ENCODE results near the gene MTRF1.

Gene MTRF1

GRCh38 chr13:41276824-41277223, 13.4 kb upstream of the MTRF1 start:
- DNase-seq, result no peak

DNA sequence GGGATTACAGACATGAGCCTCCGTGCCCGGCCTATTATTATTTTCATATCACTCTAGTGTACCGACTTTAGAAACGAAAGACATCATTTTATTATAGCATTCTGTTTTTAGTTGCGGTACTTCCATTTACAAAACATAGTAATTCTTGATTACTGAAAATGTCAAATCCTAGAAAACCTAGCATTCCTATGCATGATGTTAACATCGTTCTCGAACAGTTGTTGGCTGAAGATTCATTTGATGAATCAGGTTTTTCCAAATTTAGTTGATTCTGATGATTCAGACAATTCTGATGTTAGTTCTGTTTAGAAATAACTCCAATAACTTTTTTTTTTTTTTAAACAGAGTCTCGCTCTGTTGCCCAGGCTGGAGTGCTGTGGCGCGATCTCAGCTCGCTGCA, 11.5 kb upstream of the MTRF1 start:
- DNase-seq, result no peak

DNA sequence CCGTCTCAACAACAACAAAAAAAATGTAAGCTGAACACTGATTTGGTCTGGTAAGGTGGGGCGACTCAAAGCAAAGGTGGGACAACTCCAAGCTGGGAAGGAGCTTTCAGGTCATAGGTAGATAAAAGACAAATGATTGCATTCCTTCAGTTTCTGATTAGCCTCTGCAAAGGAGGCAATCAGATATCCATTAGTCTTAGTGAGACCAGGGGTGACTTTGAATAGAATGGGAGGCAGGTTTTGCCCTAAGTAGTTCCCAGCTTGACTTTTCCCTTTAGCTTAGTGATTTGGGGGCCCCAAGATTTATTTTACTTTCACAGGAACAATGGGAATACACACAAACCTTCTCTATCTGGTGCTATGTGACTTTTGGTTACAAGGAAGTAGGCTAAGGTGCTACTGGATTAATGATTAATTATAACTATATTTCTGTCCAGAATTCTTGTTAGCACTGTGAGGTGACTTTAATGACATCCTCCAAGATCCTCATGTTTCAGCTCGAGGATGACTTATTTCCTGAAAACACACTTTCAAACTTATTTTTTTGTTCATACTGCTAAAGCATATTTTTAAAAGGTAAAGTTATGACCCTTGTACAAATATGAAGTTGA, 10.6 kb upstream of the MTRF1 start:
- no peak for DNase-seq

GRCh38 chr13:41271456-41272285, 8.3 kb upstream of the MTRF1 start:
- DNase-seq, result no peak

DNA sequence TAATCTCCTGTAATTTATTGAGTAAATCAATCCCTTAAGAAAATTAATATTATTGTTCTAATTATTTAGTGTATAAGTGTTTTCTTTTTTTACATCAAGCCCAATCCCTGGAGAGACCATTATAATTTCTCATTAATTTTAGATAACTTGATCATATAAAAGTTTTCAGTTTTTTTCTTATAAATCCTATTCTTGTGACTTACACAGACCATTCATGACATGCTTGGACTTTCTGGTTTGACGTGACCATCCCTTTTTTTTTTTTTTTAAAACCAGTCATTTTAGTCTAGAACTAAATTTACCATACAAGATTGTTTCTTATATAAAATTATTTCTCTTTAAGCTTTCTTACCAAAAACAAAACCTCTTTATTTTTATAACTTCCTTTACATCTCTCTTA, 5.4 kb upstream of the MTRF1 start:
- no peak for DNase-seq

DNA sequence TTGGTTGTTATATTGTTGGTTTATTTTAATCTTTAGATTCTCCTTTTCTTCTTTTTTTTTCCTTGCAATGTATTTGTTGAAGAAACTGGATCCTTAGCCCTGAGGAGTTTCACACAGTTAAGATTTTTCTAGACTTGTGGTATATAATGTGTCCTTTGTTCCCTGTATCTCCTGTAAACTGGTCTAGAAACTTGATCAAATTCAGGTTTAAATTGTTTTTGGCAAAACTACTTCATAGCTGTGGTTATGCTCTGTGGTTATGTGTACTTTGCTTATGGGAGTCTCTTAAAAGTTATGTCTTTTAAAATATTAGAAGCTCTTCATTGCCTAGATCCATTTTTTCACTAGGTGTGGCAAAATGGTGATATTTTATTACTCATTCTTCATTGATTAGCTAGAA, 3.7 kb upstream of the MTRF1 start:
- DNase-seq, result no peak

DNA sequence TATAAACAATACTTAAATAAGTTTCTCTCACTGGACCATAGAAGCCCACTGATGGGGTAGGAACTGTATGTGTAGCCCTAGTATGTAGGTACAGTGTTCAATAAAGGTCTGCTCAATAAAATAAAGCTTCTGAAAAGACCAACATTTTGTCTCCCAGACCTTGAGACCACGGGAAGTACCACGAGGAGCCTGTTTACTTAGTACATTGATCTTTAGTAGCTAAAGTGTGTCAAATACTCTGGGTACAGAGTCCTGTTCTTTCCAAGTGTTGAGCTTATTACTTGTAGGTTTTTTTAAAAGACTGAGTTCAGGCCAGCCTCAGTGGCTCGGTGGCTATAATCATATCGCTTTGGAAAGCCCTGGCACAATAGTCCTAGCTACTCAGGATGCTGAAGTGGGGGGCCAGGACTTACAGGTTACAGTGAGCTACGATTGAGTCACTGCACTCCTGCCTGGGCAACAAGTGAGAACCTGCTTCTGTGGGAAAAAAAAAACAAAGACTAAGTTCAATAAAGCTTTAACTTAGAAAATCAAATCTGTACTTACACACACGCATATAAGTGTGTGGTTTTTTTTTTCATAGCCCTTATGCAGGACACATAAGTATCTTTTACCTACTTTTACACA, 3.4 kb downstream of the MTRF1 start:
- no peak for DNase-seq

DNA sequence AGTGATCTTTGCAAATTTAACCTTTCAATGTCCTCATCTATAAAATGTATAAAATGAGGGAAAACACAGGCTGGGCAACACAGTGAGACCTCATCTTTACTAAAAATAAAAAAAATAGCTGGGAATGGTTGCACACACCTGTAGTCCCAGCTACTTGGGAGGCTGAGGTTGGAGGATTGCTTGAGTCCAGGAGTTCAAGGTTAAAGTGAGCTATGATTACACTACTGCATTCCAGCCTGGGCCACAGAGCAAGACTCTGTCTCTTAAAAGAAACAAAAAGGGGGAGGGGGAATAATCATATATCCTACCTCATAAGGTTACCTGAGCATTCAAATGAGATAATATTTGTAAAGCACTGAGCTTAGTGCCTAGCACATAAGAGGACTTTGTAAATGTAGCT, 5.8 kb downstream of the MTRF1 start:
- DNase-seq, result no peak

DNA sequence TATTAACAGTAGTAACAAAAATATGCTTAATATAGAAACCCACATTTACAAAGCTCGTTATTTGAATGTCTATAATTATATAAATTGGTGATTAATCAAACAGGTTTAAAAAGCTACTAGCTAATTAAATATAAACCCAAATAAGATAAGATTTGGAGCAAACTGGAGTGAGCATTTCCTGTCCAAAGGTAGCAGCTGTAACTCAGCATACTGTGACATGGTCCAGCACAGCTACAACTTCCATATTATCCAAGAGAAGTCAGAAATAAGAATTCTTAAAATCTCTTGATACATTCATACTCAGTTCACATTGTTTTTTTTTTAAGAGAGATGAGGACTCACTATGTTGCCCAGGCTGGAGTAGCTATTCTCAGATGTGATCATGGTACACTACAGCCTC, 8.5 kb downstream of the MTRF1 start:
- DNase-seq, result no peak

GRCh38 chr13:41250993-41251392, 12.4 kb downstream of the MTRF1 start:
- no peak for DNase-seq

- DNase-seq, result no peak
Observed at GRCh38 chr13:41246969-41247680, 16.3 kb downstream of the MTRF1 start.

- DNase-seq, result no peak
Observed at GRCh38 chr13:41244556-41244955, 18.8 kb downstream of the MTRF1 start.

GRCh38 chr13:41241626-41242025, 21.8 kb downstream of the MTRF1 start:
- no peak for DNase-seq

- no peak for DNase-seq
Observed at GRCh38 chr13:41236369-41236768, 27.0 kb downstream of the MTRF1 start.

GRCh38 chr13:41232578-41233480, 30.5 kb downstream of the MTRF1 start:
- DNase-seq, result no peak

GRCh38 chr13:41231786-41232185, 31.6 kb downstream of the MTRF1 start:
- peak; percentile 42 for DNase-seq

DNA sequence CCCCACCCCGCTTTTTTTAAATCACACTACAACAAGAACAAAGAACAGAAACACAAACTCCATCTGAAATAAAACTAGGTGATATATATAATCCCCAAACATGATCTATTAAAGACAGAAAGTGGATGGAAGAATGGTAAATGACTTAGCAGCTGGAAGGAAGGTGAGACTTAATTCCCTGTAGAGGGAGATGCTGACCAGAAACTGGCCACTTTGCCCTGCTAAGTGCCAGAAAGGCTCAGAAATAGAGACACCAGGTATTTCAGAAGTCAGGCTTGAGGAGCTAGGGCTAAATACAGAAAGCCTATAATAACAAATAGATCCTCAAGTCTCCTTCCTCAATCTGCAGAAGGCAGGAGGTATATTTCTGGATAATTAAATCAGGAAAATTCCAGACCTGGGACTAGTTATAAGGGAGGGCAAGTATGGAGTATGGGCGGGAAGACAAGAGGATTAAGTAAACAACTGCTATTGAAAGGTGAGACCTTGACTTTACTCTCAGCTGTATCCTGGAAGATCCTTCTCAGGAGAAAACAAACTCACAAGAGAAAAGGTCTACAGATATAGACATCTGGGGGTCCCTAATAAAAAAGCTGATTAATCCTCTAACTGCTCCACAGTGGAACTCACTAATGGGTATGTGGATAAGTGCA, 32.2 kb downstream of the MTRF1 start:
- no peak for DNase-seq

DNA sequence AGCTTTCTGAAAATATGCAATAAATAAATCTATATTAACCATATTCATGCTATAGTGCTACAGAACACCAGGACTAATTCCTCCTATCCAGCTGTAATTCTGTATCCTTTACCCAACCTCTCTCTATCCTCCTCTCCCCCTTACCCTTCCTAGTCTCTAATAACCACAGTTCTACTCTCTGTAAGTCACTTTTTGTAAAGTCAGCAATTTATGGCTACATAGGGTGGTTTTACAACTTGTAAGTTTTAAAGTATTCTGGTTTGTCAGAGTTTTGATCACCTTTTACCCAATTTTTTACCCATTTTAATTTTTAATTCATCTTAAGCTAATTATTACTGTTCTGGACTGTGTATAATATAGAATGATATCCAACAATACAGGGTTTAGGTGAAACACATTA, 34.0 kb downstream of the MTRF1 start:
- no peak for DNase-seq

- DNase-seq, result no peak
Observed at GRCh38 chr13:41224113-41225110, 39.0 kb downstream of the MTRF1 start.

- peak; percentile 8 for DNase-seq
Observed at GRCh38 chr13:41222259-41222852, 41.0 kb downstream of the MTRF1 start.

Measured in DMS153 (cell line).